Measurements from ENCODE around the gene GMCL2.
"Not testable (repeated sequence)": the region's sequence is repeated elsewhere in the genome, so short reads cannot be mapped to it uniquely, and the experiment has no call there.

Gene GMCL2

GRCh38 chr5:178187014-178187413, at the start of gene GMCL2:
Gene GMCL2 (minus strand): TSS chr5:178187371. CDS start chr5:178187299, 72 bp downstream.
- peak in 1 of 10 donors; percentile 84 for DNase-seq
- intact Hi-C loops (cut with DNase I), result no loop called here

GRCh38 chr5:178236679-178237078, 49.5 kb upstream of the GMCL2 start:
- intact Hi-C loops (cut with DNase I), result no loop called here

DNA sequence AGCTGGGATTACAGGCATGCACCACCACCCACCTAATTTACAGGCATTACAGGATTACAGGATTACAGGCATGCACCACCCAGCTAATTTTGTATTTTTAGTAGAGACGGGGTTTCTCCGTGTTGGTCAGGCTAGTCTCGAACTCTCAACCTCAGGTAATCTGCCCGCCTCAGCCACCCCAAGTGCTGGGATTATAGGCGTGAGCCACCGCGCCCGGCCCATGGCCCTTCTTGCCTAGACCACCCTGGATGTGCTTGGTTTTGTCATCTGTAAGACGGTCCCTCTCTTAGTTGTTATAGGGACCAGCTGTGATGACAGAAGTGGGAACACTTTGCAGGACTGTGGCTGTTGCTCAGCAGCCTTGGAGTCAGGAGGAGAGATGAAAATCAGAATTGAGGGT, 49.0 kb upstream of the GMCL2 start:
- intact Hi-C loops (cut with DNase I), result no loop called here
- peak in 3 of 10 donors; percentile 38 to 65 (median 55) for DNase-seq

More at GRCh38 chr5:178236679-178237078, 49.5 kb upstream of the GMCL2 start:
- DNase-seq, result peak in 3 of 10 donors; percentile 42 to 56 (median 46)

DNA sequence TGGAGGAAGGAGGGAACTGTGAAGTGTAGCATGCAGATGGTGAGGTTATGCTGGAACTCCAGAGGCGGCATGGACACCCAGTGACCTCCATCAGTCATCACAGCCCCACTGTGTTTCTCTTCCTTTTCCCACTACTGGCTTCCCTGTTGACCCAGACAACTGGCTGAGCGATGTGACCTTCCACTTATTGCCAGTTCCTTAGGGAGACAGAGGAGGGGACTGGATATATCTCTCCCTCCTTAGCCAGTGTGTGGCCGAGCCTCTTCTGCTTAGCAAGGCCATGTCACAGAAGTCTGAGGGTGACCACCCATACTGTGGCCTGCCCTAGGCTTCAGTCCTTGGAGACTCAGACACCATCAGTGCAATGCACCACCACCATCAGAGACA, 48.4 kb upstream of the GMCL2 start:
- DNase-seq, result peak in 4 of 10 donors; percentile 5 to 52 (median 18)
- intact Hi-C loops (cut with DNase I), result loop anchor here (2.0 kb wide), 1 partner anchor 355 kb away; the partner anchor contains the start of gene COL23A1

DNA sequence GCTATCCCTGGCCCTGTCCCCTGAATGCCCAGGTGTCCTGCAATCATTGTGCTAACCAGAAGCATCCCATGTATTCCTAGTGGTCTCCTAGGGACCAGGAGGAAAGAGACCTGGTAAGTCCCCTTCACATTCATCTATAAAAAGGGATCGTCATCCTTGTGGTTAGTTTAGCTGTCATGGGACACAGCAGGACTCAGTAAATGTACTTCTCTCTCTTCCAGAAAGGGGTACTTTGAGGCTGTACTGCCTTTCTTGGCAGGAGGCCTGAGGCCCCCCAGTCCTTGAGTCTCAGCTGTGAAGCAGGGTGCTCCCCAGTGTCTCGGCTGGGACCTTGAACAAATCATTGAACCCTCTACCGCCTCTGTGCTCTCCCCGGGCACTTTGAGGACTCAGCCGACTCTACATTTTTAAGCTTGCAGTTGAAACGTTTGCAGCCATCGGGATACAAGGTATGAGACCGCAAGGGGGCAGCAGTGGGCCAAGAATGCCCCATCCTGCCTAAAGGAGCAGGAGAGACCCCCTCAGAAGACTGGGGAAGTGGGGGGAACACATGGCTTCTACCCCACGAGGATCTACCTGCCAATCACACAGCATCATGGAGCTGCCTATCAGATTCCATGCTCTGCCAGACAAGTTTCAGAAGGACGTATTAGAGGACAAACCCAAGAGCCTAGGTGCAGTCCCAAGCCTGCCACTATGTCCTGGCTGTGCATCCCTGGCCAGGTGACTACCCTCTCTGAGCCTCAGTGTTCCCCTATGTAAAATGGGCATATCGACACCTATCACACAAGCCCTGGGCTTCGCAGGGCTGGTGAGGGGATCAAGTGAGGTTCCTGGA, 47.8 kb upstream of the GMCL2 start:
- intact Hi-C loops (cut with DNase I), result loop anchor here (2.0 kb wide), 1 partner anchor 356 kb away; the partner anchor contains the start of gene COL23A1
- DNase-seq, result peak; percentile 40 to 95 (median 80)

- intact Hi-C loops (cut with DNase I), result loop anchor here (2.0 kb wide), 1 partner anchor 357 kb away; the partner anchor contains the start of gene COL23A1
- peak in 4 of 10 donors; percentile 4 to 77 (median 42) for DNase-seq
Observed at GRCh38 chr5:178234121-178234749, 47.1 kb upstream of the GMCL2 start.

DNA sequence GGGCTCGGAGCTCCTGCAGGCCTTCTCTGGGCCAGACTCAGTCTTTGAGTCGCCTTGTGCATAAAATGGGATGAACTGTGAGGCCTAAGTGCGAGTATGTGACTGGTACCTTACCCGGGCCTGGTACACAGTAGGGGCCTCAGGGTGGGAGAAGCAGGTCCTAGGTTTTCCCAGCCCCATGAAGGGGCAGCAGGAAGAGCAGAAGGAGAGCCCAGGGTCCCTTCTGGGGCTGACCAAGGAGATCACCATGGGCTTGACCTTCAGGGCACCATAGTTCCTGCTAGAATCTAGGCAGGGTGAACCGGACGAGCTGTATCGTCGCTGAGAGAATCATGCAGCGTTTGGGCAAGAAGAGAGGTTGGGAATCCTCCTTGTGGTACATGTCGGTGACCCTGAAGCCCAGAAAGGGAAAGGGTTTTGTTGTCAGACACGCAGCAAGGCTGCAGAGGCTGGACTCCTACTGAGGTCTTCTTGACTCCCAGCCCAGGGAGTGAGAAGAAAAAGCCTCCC, 45.8 kb upstream of the GMCL2 start:
- intact Hi-C loops (cut with DNase I), result no loop called here
- DNase-seq, result peak in 2 of 10 donors; percentile 15 to 32

DNA sequence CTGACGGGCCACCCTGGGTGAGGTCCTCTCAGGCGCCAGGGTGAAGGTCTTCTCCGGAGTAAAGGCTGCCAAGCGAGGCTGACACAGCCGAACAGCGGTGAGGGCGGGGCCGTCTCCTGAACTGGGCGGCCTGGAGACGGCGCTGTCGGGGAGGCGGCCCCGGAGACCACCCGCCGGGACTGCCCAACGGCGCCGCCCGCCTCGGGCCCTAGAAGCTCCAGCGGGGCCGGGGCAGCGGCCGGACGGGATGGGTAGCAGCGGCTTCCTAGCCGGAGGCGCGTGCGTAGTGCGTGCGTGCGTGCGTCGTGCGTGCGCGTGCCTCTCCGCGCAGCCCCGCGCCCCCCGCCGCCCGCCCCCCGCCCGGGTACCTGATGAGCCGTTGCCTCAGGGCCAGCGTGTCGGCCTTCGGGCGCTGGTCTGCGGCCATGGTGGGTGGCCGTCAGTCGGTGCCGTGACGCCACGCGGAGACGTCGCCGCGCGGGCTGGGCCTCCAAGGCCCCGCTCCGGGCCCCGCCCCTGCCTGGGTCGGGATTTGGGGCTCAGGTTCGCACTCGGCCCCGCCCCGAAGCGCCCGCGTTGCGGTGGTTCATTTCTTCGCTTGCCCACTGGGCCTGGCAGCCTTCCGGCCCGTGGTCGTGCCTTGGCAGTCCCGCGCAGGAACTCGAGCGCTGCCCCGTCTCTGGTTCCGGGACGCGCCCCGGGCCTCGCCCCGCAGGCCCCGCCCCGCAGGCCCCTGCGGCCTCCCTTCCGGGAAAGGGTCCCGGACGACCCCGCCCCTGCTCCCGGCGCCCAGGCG, 45.2 kb upstream of the GMCL2 start, which contains the start of gene PHYKPL:
Gene PHYKPL, minus strand, starts transcription at position 679 of the 796 bp plus-strand sequence. Its CDS starts 252 bp downstream, at position 427.
- DNase-seq, result peak; percentile 48 to 95 (median 62)
- intact Hi-C loops (cut with DNase I), result no loop called here

DNA sequence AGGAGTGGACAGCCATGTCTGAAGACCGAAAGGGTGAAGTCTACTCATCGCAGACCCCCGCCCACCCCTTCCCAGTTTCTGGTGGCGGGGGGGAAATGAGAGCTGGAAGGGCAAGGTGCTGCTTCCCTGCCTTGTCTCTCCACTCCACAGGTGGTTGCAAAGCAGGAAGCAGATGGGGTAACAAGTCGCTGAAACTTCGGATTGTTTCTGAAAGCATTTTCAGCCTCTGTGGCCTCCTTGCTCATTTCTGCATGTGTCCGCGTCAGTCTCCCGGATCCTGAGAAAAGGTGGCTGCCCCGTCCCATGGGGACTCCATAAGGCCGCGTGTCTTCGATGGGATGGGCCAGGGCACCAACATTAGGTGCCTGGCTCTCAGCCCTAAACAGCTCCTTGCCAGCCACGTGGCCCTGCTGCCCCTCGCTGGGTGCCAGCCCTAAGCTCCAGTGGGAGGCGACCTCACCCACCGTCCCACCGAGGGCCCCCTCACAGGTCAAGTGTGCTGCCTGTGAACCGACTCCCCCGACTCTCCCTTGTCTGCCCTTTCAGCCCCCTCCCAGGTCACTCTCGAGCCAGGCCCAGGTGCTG, 44.5 kb upstream of the GMCL2 start:
- peak in 1 of 10 donors; percentile 85 for DNase-seq
- intact Hi-C loops (cut with DNase I), result no loop called here

DNA sequence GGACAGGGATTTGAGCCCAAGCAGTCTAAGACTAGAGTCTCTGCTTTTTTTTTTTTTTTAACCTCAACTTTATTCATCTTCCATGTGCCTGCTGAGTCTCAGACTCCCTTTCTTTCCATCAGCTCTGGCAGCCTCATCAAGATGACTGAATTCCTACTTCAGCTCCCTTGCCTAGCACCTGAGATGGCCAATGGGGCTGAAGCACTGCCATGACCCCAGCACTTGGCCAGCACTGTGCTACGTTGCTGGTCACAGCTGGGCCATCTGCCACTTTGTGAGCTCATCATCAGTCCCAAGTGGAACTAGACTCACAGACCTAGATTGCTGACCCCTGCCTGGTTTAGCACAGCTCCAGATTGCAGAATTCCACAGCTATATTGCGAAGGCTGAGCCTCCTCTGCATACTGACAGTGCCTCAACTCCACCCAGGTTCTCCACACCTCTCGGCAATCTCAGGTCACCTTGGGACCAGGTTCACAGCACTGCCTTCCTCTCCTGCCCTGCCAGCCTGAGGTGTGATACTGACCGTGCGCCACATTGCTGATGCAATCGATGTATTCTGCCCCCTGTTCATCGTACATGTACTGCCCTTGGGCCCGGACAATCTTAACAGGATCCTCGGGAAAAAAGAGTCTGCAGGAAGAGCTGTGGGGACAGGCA, 43.8 kb upstream of the GMCL2 start:
- intact Hi-C loops (cut with DNase I), result no loop called here
- DNase-seq, result peak in 5 of 10 donors; percentile 31 to 82 (median 53)

DNA sequence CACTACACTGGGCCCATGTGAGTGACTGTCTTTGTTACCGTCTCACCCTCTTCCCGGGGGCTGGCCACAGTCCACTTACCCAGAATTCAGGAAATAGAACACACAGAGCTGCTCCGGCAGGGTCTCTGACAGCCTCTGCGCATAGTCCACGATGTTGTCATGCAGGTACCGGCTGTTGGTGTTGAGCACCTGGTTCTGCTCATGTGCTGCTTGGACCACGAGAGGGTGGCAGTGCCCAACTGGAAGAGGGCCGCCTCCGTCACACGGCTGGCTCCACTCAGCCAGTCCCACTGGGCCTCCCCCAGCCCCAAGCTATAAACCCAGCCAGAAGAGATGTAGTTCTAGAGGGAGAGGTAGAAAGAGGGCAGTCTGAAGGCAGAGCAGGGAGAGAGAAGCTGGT, 42.7 kb upstream of the GMCL2 start:
- intact Hi-C loops (cut with DNase I), result no loop called here
- peak in 2 of 10 donors; percentile 81 to 83 for DNase-seq

- DNase-seq, result peak in 2 of 10 donors; percentile 53 to 62
- intact Hi-C loops (cut with DNase I), result not testable (repeated sequence)
Observed at GRCh38 chr5:178229111-178229510, 41.9 kb upstream of the GMCL2 start.

DNA sequence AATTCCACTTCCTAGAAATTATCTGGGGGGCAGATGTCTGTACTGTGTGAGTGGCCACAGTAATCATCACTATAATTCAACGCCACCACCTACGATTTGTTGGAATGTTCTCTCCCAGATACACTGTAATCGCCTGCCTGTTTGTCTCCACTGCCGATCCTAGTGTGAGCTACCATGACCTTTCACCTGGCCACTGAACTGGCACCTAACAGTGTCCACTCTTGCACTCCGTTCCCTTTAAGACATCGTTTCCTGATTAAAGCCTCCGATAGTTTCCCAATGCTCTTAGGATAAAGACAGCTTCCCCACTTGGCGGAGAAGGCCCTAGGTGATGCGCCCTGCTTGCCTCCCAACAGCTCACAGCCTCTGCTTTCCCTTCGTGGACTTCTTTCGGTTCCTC, 41.4 kb upstream of the GMCL2 start:
- DNase-seq, result no peak
- intact Hi-C loops (cut with DNase I), result no loop called here

- DNase-seq, result no peak
- intact Hi-C loops (cut with DNase I), result no loop called here
Observed at GRCh38 chr5:178227929-178228328, 40.8 kb upstream of the GMCL2 start.

DNA sequence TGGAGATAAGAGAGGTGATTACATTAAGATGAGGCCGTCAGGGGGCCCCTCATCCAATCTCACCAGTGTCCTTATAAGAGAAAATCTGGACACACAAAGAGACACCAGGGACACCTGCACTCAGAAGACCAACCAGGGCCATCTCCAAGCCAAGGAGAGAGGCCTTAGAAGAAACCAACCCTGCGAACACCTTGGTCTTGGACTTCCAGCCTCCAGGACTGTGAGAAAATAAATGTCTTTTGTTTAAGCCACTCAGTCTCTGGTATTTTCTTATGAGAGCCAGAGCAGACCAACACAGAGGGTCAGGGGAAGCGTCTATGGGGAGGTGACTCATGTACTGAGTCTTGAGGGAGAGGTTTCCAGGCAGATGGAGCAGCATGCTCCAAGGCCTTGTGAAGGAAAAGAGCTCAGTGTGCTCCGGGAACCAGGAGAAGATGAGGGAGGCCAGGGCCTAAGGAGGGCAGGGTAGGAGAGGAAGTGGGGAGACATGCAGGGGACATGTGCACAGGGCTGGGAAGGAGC, 40.0 kb upstream of the GMCL2 start:
- intact Hi-C loops (cut with DNase I), result no loop called here
- DNase-seq, result peak in 2 of 10 donors; percentile 2 to 13

DNA sequence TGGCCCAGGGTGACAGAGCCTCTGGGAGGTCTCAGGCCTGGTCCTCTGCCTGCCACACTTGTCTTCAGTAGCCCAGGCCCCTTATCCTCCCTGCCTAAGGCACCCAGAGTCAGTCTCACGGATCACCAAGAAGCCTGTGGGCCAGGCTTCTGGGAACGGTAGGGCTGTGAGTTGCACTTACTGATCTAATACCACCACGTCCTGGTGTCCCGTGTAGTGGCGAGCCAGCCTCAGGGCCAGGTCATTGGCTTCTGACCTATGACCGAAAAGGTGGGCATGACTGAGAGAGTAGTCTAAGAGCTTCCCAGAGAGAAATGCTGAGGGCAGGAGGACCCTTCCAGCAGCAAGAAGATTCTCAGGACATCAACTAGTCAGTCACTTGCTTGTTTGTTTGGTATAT, 38.0 kb upstream of the GMCL2 start:
- intact Hi-C loops (cut with DNase I), result no loop called here
- DNase-seq, result peak in 3 of 10 donors; percentile 29 to 59 (median 37)

- peak in 3 of 10 donors; percentile 47 to 66 (median 50) for DNase-seq
- intact Hi-C loops (cut with DNase I), result no loop called here
Observed at GRCh38 chr5:178224403-178224802, 37.2 kb upstream of the GMCL2 start.

DNA sequence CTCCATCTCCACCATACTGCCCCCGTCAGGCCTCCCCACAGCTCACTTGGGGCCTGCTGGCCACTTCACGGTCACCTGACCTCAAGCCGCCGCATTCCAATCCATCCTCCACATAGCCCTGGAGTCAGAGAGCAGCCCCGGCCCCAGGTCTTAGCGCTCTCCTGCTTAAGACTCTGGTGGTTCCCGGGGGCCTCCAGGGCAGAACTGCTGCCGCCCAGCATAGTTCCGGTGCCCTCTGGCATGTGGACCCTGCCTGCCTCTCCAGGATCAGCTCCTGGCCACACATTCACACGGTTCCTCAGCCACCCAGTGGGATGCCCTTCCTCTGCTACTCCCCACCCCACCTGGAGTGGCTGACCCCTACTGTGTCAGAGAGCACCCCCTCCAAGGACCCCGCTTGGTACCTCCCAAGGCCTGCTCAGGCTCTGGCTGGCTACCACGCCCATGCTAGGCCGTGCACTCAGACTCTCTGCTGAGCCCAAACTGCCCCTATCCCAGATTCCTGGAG, 36.7 kb upstream of the GMCL2 start:
- DNase-seq, result peak in 2 of 10 donors; percentile 43 to 76
- intact Hi-C loops (cut with DNase I), result no loop called here

Data from posterior cingulate gyrus (tissue), 11 donors.